WERI-Rb-1 (cell line): ENCODE data around the gene MYL6.

Experiments
- DNase-seq: peaks from one replicate; pipeline ENCODE4 v3.0.0-alpha.2; 2020
- H3K27ac ChIP-seq: fragments of 250-450 bp; sonication (Bioruptor Pico); 2 replicates; pipeline ENCODE4 v1.5.1; 2020; ENCODE audit warnings: mild to moderate bottlenecking, moderate library complexity
- H3K27me3 ChIP-seq: fragments of 250-450 bp; sonication (Bioruptor Pico); 2 replicates; pipeline ENCODE4 v1.5.1; 2021; ENCODE audit warnings: mild to moderate bottlenecking, low read depth, moderate library complexity; ENCODE audit not compliant: insufficient read depth, severe bottlenecking
- H3K36me3 ChIP-seq: fragments of 250-450 bp; sonication (Bioruptor Pico); 2 replicates; pipeline ENCODE4 v1.5.1; 2020; ENCODE audit warnings: mild to moderate bottlenecking, moderate library complexity
- H3K4me3 ChIP-seq: 2 replicates; pipeline ENCODE4 v1.5.1; 2011; ENCODE audit warnings: low read depth, mild to moderate bottlenecking, control low read depth, low read length
- H3K9me3 ChIP-seq: fragments of 250-450 bp; sonication (Bioruptor Pico); 2 replicates; pipeline ENCODE4 v1.5.1; 2021; ENCODE audit warnings: mild to moderate bottlenecking, moderate library complexity; ENCODE audit not compliant: severe bottlenecking
- TF ChIP-seq, protein P1 (sequence below): IDR thresholded peaks from 2 replicates; pipeline ENCODE4 v1.5.1; 2011; ENCODE audit warnings: low read depth, mild to moderate bottlenecking, control low read depth, inconsistent platforms, low read length

MYL6 gene

DNA sequence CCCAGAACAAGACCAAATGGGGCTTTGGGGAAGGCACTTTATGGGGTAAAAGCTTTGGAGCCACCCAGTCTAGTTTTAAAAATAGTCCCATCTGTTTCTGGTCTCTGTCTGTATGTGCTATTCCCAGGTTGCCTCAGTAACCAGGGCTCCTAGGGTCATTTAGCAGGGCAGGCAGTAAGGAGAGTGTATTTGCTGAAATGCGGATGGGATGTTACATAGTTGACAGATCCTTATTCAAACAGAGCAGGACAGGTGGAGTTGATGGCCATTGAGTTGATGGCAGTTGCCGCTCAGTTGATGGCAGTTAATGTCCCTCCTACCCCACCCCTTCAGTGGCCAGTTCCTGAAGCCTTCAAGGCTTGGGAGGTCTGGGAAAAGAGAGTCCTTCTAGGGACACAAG is 35.5 kb upstream of the MYL6 start:
- DNase-seq, result no peak
- TF ChIP-seq, protein P1, sequence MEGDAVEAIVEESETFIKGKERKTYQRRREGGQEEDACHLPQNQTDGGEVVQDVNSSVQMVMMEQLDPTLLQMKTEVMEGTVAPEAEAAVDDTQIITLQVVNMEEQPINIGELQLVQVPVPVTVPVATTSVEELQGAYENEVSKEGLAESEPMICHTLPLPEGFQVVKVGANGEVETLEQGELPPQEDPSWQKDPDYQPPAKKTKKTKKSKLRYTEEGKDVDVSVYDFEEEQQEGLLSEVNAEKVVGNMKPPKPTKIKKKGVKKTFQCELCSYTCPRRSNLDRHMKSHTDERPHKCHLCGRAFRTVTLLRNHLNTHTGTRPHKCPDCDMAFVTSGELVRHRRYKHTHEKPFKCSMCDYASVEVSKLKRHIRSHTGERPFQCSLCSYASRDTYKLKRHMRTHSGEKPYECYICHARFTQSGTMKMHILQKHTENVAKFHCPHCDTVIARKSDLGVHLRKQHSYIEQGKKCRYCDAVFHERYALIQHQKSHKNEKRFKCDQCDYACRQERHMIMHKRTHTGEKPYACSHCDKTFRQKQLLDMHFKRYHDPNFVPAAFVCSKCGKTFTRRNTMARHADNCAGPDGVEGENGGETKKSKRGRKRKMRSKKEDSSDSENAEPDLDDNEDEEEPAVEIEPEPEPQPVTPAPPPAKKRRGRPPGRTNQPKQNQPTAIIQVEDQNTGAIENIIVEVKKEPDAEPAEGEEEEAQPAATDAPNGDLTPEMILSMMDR, result no peak
- no peaks in the 10 kb centered on the region for H3K9me3 ChIP-seq
- peaks cover 19% of the 10 kb centered on the region for H3K36me3 ChIP-seq
- H3K27ac ChIP-seq, result peak overlapping the region; percentile 19
- H3K4me3 ChIP-seq, result no peak overlapping the region
- no peaks in the 10 kb centered on the region for H3K27me3 ChIP-seq

DNA sequence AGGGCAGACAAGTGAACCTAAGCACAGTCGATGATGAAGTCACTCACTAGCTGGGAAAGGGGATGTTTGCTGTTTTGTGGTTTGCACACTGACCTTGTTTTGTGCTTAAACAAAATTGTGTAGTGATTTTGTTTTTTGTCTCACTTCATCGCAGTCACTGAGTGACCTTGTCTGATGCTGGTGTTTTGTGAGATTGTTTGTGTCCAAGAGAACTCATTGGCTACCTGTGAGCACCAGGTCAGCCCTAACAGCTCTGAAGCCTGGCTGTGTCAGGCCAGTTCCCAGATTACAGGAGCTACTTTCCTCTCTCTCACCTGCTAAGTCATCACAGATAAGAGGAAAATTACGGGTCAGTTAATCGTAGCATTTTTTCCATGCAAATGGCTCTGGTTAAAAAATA is 34.0 kb upstream of the MYL6 start:
- H3K27me3 ChIP-seq, result no peaks in the 10 kb centered on the region
- H3K9me3 ChIP-seq, result no peaks in the 10 kb centered on the region
- H3K36me3 ChIP-seq, result peaks cover 16% of the 10 kb centered on the region
- no peak overlapping the region for H3K27ac ChIP-seq
- TF ChIP-seq, protein P1, result no peak
- H3K4me3 ChIP-seq, result no peak overlapping the region
- no peak for DNase-seq

DNA sequence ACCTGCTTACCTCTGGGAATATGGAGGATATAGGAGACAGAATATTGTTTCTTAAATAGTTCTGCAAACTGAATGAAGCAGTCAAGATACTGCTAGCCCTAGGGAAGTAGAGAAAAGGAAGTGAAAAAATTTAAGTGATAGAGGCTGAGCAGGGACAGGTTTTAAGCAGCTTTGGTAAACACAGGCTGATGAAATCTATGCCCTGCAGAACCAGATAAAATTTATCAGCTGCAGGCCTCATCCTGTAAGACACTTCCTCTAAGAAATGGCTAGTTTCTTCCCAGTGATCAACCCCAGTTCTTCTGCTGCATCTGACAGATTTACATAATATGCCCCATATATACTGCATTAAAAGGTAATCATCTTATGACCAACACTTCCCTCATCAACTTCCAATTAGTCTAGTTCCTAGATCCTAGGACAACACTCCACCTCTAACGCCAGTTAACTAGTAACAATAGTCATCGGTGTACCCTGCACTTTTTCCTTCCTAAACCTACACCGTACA is 31.4 kb upstream of the MYL6 start:
- no peak overlapping the region for H3K4me3 ChIP-seq
- no peaks in the 10 kb centered on the region for H3K27me3 ChIP-seq
- no peaks in the 10 kb centered on the region for H3K9me3 ChIP-seq
- H3K27ac ChIP-seq, result peak overlapping the region; percentile 76
- H3K36me3 ChIP-seq, result peaks cover 17% of the 10 kb centered on the region
- DNase-seq, result no peak
- TF ChIP-seq, protein P1, result no peak

DNA sequence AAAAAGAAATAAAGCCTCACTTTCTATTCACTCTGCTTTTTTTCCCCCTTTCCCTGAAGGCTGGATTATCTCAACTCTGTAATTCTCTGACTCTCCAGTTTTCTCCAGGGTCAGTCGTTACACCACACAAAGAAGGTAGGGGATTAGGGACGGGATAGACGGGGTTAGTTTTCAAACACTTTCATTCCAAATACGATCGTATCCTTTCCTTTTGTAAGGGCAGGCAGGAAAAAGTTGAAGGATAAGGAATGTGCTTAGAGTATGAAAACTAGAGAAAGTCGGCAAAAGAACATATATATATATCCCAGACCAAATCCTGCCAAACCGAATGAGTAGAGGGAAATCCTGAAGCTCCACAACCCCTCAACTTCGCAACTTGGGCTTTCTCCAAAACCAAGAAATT is 30.7 kb upstream of the MYL6 start:
- H3K36me3 ChIP-seq, result peaks cover 24% of the 10 kb centered on the region
- H3K27me3 ChIP-seq, result no peaks in the 10 kb centered on the region
- TF ChIP-seq, protein P1, result no peak
- DNase-seq, result no peak
- no peaks in the 10 kb centered on the region for H3K9me3 ChIP-seq
- peak overlapping the region; percentile 50 for H3K4me3 ChIP-seq
- peak overlapping the region; percentile 76 for H3K27ac ChIP-seq

DNA sequence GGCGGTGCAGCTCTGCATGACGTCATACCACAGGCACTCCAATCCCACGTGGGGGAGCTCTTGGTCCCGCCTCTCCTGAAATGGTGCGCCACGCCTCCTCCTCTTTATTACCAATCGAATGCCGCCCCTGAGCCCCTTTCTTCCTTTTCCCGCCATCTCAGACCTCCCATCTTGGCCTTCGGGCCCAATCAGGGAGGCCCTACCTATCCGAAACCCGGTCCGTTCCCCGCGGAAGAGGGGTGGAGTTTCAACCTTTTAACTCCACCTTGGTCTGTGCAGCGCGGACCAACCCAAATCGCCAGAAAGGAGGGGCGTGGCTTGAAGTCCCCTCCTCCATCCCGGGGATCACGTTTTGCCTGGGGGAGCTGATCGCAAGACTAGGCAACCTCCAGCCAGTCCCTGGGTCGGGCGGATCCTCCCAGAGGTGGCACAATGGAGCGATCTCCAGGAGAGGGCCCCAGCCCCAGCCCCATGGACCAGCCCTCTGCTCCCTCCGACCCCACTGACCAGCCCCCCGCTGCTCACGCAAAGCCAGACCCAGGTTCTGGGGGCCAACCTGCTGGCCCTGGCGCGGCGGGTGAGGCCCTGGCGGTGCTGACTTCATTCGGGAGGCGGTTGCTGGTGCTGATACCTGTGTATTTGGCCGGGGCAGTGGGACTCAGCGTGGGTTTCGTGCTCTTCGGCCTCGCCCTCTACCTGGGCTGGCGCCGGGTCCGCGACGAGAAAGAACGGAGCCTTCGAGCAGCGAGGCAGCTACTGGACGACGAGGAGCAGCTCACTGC is 30.1 kb upstream of the MYL6 start, which contains the start of gene ESYT1:
Gene ESYT1 (plus strand): TSS at position 380 of the 782 bp plus-strand sequence. CDS start 53 bp downstream, at position 433.
- TF ChIP-seq, protein P1, result no peak
- H3K27ac ChIP-seq, result peak within 1 kb of the TSS; percentile 76
- peak within 1 kb of the TSS; percentile 78 for H3K4me3 ChIP-seq
- no peaks in the 10 kb centered on the region for H3K9me3 ChIP-seq
- no peaks in the 10 kb centered on the region for H3K27me3 ChIP-seq
- peaks cover 28% of the 10 kb centered on the region for H3K36me3 ChIP-seq
- peak; percentile 99 for DNase-seq
